H1 (cell line): ENCODE measurements around the gene PIP4K2C. TPM values are rescaled to one million over a fixed set of nuclear protein-coding genes. Genes with fewer than 3 reads are reported as not detected.

Experiments
- ATF2 ChIP-seq: IDR thresholded peaks from 2 replicates; pipeline ENCODE4 v1.6.1; 2012; ENCODE audit warnings: low read length, inconsistent platforms
- MAX ChIP-seq: IDR thresholded peaks from 2 replicates; pipeline ENCODE4 v1.6.1; 2012; ENCODE audit warnings: inconsistent platforms
- RAD21 ChIP-seq, 2 experiments: IDR thresholded peaks in 1 of 2; conservative IDR thresholded peaks in 1 of 2; 2 replicates each; pipeline ENCODE4 v1.6.1; 2011; ENCODE audit warnings: low read depth in 2 of 2, low read length in 2 of 2, improper control_type of control experiment in 1 of 2, inconsistent platforms in 1 of 2, mild to moderate bottlenecking in 1 of 2, moderate library complexity in 1 of 2
- RBBP5 ChIP-seq: IDR thresholded peaks from 2 replicates; pipeline ENCODE4 v1.7.1; 2012; ENCODE audit warnings: low read depth, mild to moderate bottlenecking, inconsistent platforms, low read length, moderate library complexity, borderline replicate concordance
- RNF2 ChIP-seq: fragments of 200-900, 300-1000 bp; sonication (generic); IDR thresholded peaks from 2 replicates; pipeline ENCODE4 v1.7.1; 2016; ENCODE audit warnings: borderline replicate concordance, low read depth, mild to moderate bottlenecking, antibody characterized with exemption, low read length; ENCODE audit not compliant: poor library complexity, severe bottlenecking; ENCODE audit errors: missing control alignments
- SUZ12 ChIP-seq: fragments of 200-600 bp; sonication (generic); IDR thresholded peaks from 2 replicates; pipeline ENCODE4 v1.6.1; 2012; ENCODE audit warnings: mild to moderate bottlenecking, inconsistent platforms, low read length, moderate library complexity, mixed read lengths
- polyA plus RNA-seq, 7 experiments: library from polyadenylated mRNA; depleted of rRNA in 3 of 7; stranded (reverse) in 5 of 7; unstranded in 2 of 7; fragments of >200 nt in 5 of 7; fragments of 200-250 nt in 2 of 7; gene quantifications; 1 replicate in 5 of 7; 2 replicates in 1 of 7; 4 replicates in 1 of 7; pipeline versions ENCODE4 v1.2.1 to v1.2.3, GENCODE V29; 2011 to 2013; ENCODE audit warnings: missing spikeins in 2 of 7, mixed read lengths in 2 of 7
- total RNA-seq: library from RNA; stranded (reverse); fragmentation: NEBNext Ultra II Directional; extraction: Animal tissue kit (Norgen Biotek cat#: 25700); gene quantifications from 2 replicates; pipeline ENCODE4 v1.2.1, GENCODE V29; 2021

The PIP4K2C gene
- total and polyA plus RNA-seq, 2 of the 8 experiments (the other 6 are each of a cell fraction or from before 2014, with no cell fraction given): 25.0 to 27.1 TPM

GRCh38 chr12:57627501-57628279 is 36.7 kb downstream of the PIP4K2C start (continued):
- 0 out of 2 replicates have a peak, but pooled peaks have one; percentile 37 for TF ChIP-seq RBBP5
- TF ChIP-seq RAD21 (IDR thresholded peaks at IDR 0.05 in 1 of 2, conservative IDR thresholded peaks at IDR 0.05 in 1 of 2; ENCODE audit: low read depth in 2 of 2, low read length in 2 of 2): peak; percentile 36 to 41
- peak; percentile 75 for TF ChIP-seq MAX
- TF ChIP-seq RNF2: peak; percentile 51
- no peak for TF ChIP-seq ATF2
- peak; percentile 98 for TF ChIP-seq SUZ12
